Type B pancreatic cell (in vitro differentiated cells): ENCODE data around the gene ALOX12. TPM values are rescaled to one million over a fixed set of nuclear protein-coding genes. Genes with fewer than 3 reads are reported as not detected.

Experiments
- DNase-seq: peaks from one replicate; pipeline ENCODE4 v3.0.0; 2021; ENCODE audit warnings: mixed read lengths; ENCODE audit not compliant: unreplicated experiment; ENCODE audit errors: extremely low spot score
- H3K27ac Mint-ChIP-seq: 2 replicates; pipeline ENCODE4 v1.8.0; 2021; ENCODE audit warnings: mild to moderate bottlenecking, mixed read lengths
- H3K27me3 Mint-ChIP-seq: 2 replicates; pipeline ENCODE4 v1.8.0; 2021; ENCODE audit warnings: mixed read lengths
- H3K36me3 Mint-ChIP-seq: 2 replicates; pipeline ENCODE4 v1.8.0; 2021; ENCODE audit warnings: mixed read lengths
- H3K4me1 Mint-ChIP-seq: one replicate; pipeline ENCODE4 v1.8.0; 2021; ENCODE audit warnings: mixed read lengths; ENCODE audit not compliant: unreplicated experiment
- H3K4me3 Mint-ChIP-seq: 2 replicates; pipeline ENCODE4 v1.8.0; 2021; ENCODE audit warnings: mild to moderate bottlenecking, mixed read lengths
- H3K9me3 Mint-ChIP-seq: 2 replicates; pipeline ENCODE4 v1.8.0; 2021; ENCODE audit warnings: mixed read lengths
- CTCF ChIP-seq: fragments of 200-600 bp; sonication (generic); conservative IDR thresholded peaks from 2 replicates; pipeline ENCODE4 v1.5.0; 2021; ENCODE audit warnings: antibody characterized with exemption, mild to moderate bottlenecking
- total RNA-seq: library from RNA; stranded (reverse); gene quantifications from 2 replicates; pipeline ENCODE4 v1.2.1, GENCODE V29; 2021; ENCODE audit warnings: low replicate concordance

The ALOX12 gene
- total RNA-seq, 1 donor from 2014 or later = 0.34 TPM

- peak within 1 kb of the TSS; percentile 91 for H3K27ac Mint-ChIP-seq
- TF ChIP-seq CTCF = no peak
- H3K36me3 Mint-ChIP-seq = no peaks in the 10 kb centered on the region
- H3K9me3 Mint-ChIP-seq = no peaks in the 10 kb centered on the region
- peaks cover 19% of the 10 kb centered on the region for H3K4me1 Mint-ChIP-seq
- peaks cover 3% of the 10 kb centered on the region for H3K27me3 Mint-ChIP-seq
- peak; percentile 92 for DNase-seq
- H3K4me3 Mint-ChIP-seq = peak within 1 kb of the TSS; percentile 96
Observed at GRCh38 chr17:7035591-7036368, 39.9 kb downstream of the ALOX12 start, which contains the start of gene SLC16A13. SLC16A13 (plus strand) TSS chr17:7036015; CDS start chr17:7036383, 368 bp downstream.

GRCh38 chr17:7038025-7038862 is 42.4 kb downstream of the ALOX12 start:
- H3K36me3 Mint-ChIP-seq = no peaks in the 10 kb centered on the region
- no peak for DNase-seq
- no peak for TF ChIP-seq CTCF
- H3K27me3 Mint-ChIP-seq = peaks cover 23% of the 10 kb centered on the region
- H3K27ac Mint-ChIP-seq = peak overlapping the region; percentile 50
- H3K4me3 Mint-ChIP-seq = peak overlapping the region; percentile 80
- peaks cover 19% of the 10 kb centered on the region for H3K4me1 Mint-ChIP-seq
- no peaks in the 10 kb centered on the region for H3K9me3 Mint-ChIP-seq

DNA sequence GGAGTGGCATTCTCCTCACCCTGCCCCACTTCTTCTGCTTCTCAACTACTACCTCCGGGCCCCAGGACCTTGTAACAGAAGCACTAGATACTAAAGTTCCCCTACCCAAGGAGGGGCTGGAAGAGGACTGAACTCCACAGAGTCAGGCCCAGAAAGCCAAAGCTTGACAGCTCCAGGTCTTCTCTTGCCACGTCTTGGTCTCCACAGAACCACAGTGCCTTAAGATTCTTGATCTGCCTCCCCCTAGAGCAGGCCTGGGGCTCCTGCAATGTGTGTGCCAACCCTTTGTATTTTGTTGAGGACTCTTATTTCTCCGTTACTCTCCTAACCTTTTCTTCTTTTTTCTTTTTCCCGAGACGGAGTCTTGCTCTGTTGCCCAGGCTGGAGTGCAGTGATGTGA is 44.0 kb downstream of the ALOX12 start:
- Mint-ChIP-seq H3K9me3 (no peaks in the 10 kb centered on the region), H3K4me1 (peaks cover 19% of the 10 kb centered on the region), H3K27ac (no peak overlapping the region)

GRCh38 chr17:7041607-7042500 is 46.0 kb downstream of the ALOX12 start:
- peaks cover 44% of the 10 kb centered on the region for H3K27me3 Mint-ChIP-seq
- peaks cover 20% of the 10 kb centered on the region for H3K4me1 Mint-ChIP-seq
- no peak for TF ChIP-seq CTCF
- DNase-seq = no peak
- H3K4me3 Mint-ChIP-seq = peak overlapping the region; percentile 80
- no peaks in the 10 kb centered on the region for H3K9me3 Mint-ChIP-seq
- H3K27ac Mint-ChIP-seq = peak overlapping the region; percentile 79
- no peaks in the 10 kb centered on the region for H3K36me3 Mint-ChIP-seq

More for the DNA sequence above, 44.0 kb downstream of the ALOX12 start:
- no peak for TF ChIP-seq CTCF
- no peak for DNase-seq
- H3K27me3 Mint-ChIP-seq = peaks cover 29% of the 10 kb centered on the region
- no peaks in the 10 kb centered on the region for H3K36me3 Mint-ChIP-seq
- H3K4me3 Mint-ChIP-seq = peak overlapping the region; percentile 50
